Activated T-helper 9 cell treated with anti-CD3 and anti-CD28 coated beads, Interleukin-2, amount 50 U/mL, for 16 hours (primary cell): ENCODE results near the gene GOLGA6C.
"Not testable (repeated sequence)": the region's sequence is repeated elsewhere in the genome, so short reads cannot be mapped to it uniquely, and the experiment has no call there.

Source experiments
- DNase-seq: peaks from one replicate; pipeline ENCODE4 v3.0.0-alpha.2; 2020; ENCODE audit warnings: low read depth

Gene GOLGA6C

GRCh38 chr15:75314552-75315290, 56.6 kb downstream of the GOLGA6C start:
- no peak for DNase-seq

- not testable (repeated sequence) for DNase-seq
Observed at GRCh38 chr15:75319231-75319897, 61.2 kb downstream of the GOLGA6C start.
